Lung (tissue), 16 donors: ENCODE results near the gene BDP1. TPM values are rescaled to one million over a fixed set of nuclear protein-coding genes. Genes with fewer than 3 reads are reported as not detected.
"Not testable (repeated sequence)": the region's sequence is repeated elsewhere in the genome, so short reads cannot be mapped to it uniquely, and the experiment has no call there.

Source experiments
- ATAC-seq: fragments of 200-7000 bp; cut with Tn5 transposase; one replicate; pipeline ENCODE4 v1.9.1; 2020; ENCODE audit warnings: moderate number of reproducible peaks; ENCODE audit not compliant: insufficient read depth, low FRiP score
- DNase-seq, 3 donors: peaks; one replicate each; pipeline ENCODE4 v3.0.0-alpha.2; 2013 to 2017
- H3K27ac ChIP-seq, 2 donors: one replicate each; pipeline ENCODE4 v1.5.1; 2013; ENCODE audit warnings: mild to moderate bottlenecking in 2 of 2, moderate library complexity in 2 of 2, control low read depth in 1 of 2, inconsistent platforms in 1 of 2, low read depth in 1 of 2, low read length in 1 of 2
- H3K27me3 ChIP-seq, 3 donors: one replicate each; pipeline ENCODE4 v1.5.1; 2013; ENCODE audit warnings: low read length in 2 of 3; ENCODE audit not compliant: control insufficient read depth in 3 of 3, insufficient read depth in 3 of 3
- H3K36me3 ChIP-seq, 4 donors: one replicate each; pipeline ENCODE4 v1.5.1; 2013; ENCODE audit warnings: low read length in 4 of 4, mild to moderate bottlenecking in 1 of 4, moderate library complexity in 1 of 4; ENCODE audit not compliant: control insufficient read depth in 4 of 4, insufficient read depth in 4 of 4
- H3K4me1 ChIP-seq, 5 donors: one replicate each; pipeline ENCODE4 v1.5.1; 2013; ENCODE audit warnings: low read length in 5 of 5, mild to moderate bottlenecking in 2 of 5, moderate library complexity in 1 of 5; ENCODE audit not compliant: control insufficient read depth in 5 of 5, insufficient read depth in 5 of 5
- H3K4me3 ChIP-seq: one replicate; pipeline ENCODE4 v1.5.1; 2013; ENCODE audit warnings: mild to moderate bottlenecking, control low read depth, moderate library complexity
- H3K9ac ChIP-seq, 2 donors: one replicate each; pipeline ENCODE4 v1.5.1; 2013; ENCODE audit warnings: low read length in 2 of 2, control low read depth in 1 of 2; ENCODE audit not compliant: insufficient read depth in 1 of 2
- H3K9me3 ChIP-seq, 4 donors: one replicate each; pipeline ENCODE4 v1.5.1; 2013; ENCODE audit warnings: low read length in 3 of 4, mild to moderate bottlenecking in 1 of 4, moderate library complexity in 1 of 4; ENCODE audit not compliant: control insufficient read depth in 4 of 4, insufficient read depth in 3 of 4
- CTCF ChIP-seq: IDR thresholded peaks from 2 replicates; pipeline ENCODE4 v1.5.1; 2012; ENCODE audit warnings: mild to moderate bottlenecking; ENCODE audit errors: control extremely low read depth, extremely low read depth
- WGBS, 2 donors: extraction: QIAGEN DNeasy Blood & Tissue Kit; methylation state at CpG; one replicate each; pipeline ENCODE4 v1.1.7; 2013; 5-methylcytosine and 5-hydroxymethylcytosine counted together
- long read RNA-seq, 5 donors: transcript quantifications; one replicate each; lab custom pipeline, GENCODE V29; 2026
- polyA plus RNA-seq, 2 donors: library from polyadenylated mRNA; stranded (reverse); fragments of 200-250 nt; gene quantifications; one replicate each; pipeline ENCODE4 v1.2.1, GENCODE V29; 2013
- total RNA-seq, 2 donors: library from RNA; depleted of rRNA in 1 of 2; stranded (reverse); fragments of >200 nt in 1 of 2; gene quantifications; one replicate each; pipeline ENCODE4 v1.2.1, GENCODE V29; 2014 to 2021
- donor health status: control.
- donor health status: control.
- donor health status: Bipolar disorder and iron deficiency.
- donor health status: healthy.
- donor health status: DM: yes; HTN: yes; CAD: no.

The BDP1 gene
- total RNA-seq (10 to 100 TPM; 24.5 to 59.1 TPM), polyA plus RNA-seq (10 to 100 TPM in 1 of 2 donors, 1 to 10 TPM in 1; 7.8 to 11.7 TPM)
- long read RNA-seq, donor 1, partial matches to known transcripts: 0 of 2 reads
- long read RNA-seq, donor 1, other reads (novel, unspliced or antisense): 0 of 2 reads
- long read RNA-seq, donor 2, partial matches to known transcripts: 0 of 1 reads
- long read RNA-seq, donor 2, other reads (novel, unspliced or antisense): 0 of 1 reads
- long read RNA-seq, donor 3, partial matches to known transcripts: 10 of 12 reads
- long read RNA-seq, donor 3, other reads (novel, unspliced or antisense): 0 of 12 reads
- long read RNA-seq, donor 4, partial matches to known transcripts: 0 of 1 reads
- long read RNA-seq, donor 4, other reads (novel, unspliced or antisense): 0 of 1 reads
- long read RNA-seq, donor 5, partial matches to known transcripts: 0 of 2 reads
- long read RNA-seq, donor 5, other reads (novel, unspliced or antisense): 0 of 2 reads

GRCh38 chr5:71455427-71456361 lies at the start of gene BDP1:
Gene BDP1, plus strand, starts transcription at chr5:71455651. Its CDS starts 227 bp downstream, at chr5:71455878.
- WGBS, 2 donors: 0% methylated on average over 40 to 50 of the region's 50 CpGs
- H3K4me3 ChIP-seq: peak within 1 kb of the TSS; percentile 70
- no peaks in the 10 kb centered on the region for H3K9me3 ChIP-seq
- peaks cover 0 to 15% (median 8%) of the 10 kb centered on the region in 4 donors for H3K36me3 ChIP-seq
- ATAC-seq (peak; percentile 93), DNase-seq (peak; percentile 98 to 99 (median 98))
- peak within 1 kb of the TSS; percentile 89 to 94 for H3K9ac ChIP-seq
- peaks cover 0 to 8% (median under 1%) of the 10 kb centered on the region in 3 donors for H3K27me3 ChIP-seq
- H3K27ac ChIP-seq: peak within 1 kb of the TSS; percentile 91 to 97
- peaks cover 0 to 20% (median 5%) of the 10 kb centered on the region in 5 donors for H3K4me1 ChIP-seq
- TF ChIP-seq CTCF: no peak

GRCh38 chr5:71410088-71410487 lies 45.4 kb upstream of the BDP1 start:
- H3K9me3 ChIP-seq, H3K27me3 ChIP-seq, ATAC-seq, H3K27ac ChIP-seq, DNase-seq, H3K4me3 ChIP-seq, H3K4me1 ChIP-seq, H3K9ac ChIP-seq, H3K36me3 ChIP-seq: not testable (repeated sequence)
- WGBS, 2 donors: 77 to 79% methylated on average over 2 of the region's 2 CpGs

GRCh38 chr5:71415626-71416025 lies 39.8 kb upstream of the BDP1 start:
- H3K4me3 ChIP-seq, ATAC-seq, H3K27ac ChIP-seq, DNase-seq, H3K9me3 ChIP-seq, H3K36me3 ChIP-seq, H3K4me1 ChIP-seq, H3K27me3 ChIP-seq, H3K9ac ChIP-seq: not testable (repeated sequence)
- WGBS, 2 donors: 68 to 85% methylated on average over 1 of the region's 2 CpGs

- ATAC-seq, H3K9ac ChIP-seq, DNase-seq, H3K9me3 ChIP-seq, H3K27me3 ChIP-seq, H3K36me3 ChIP-seq, H3K4me3 ChIP-seq, H3K4me1 ChIP-seq, H3K27ac ChIP-seq: not testable (repeated sequence)
- WGBS, 2 donors: 82 to 93% methylated on average over 1 of the region's 1 CpG
Observed at GRCh38 chr5:71418026-71418425, 37.4 kb upstream of the BDP1 start.

- ATAC-seq, H3K9me3 ChIP-seq, H3K9ac ChIP-seq, H3K4me1 ChIP-seq, H3K27me3 ChIP-seq, DNase-seq, H3K27ac ChIP-seq, H3K4me3 ChIP-seq, H3K36me3 ChIP-seq: not testable (repeated sequence)
- WGBS, 2 donors: 59 to 85% methylated on average over 1 of the region's 1 CpG
Observed at GRCh38 chr5:71421278-71421677, 34.2 kb upstream of the BDP1 start.

- H3K27me3 ChIP-seq, ATAC-seq: not testable (repeated sequence)
- WGBS, 2 donors: 88 to 91% methylated on average over 3 of the region's 3 CpGs
Observed at GRCh38 chr5:71423896-71424295, 31.6 kb upstream of the BDP1 start.

More at GRCh38 chr5:71423896-71424295, 31.6 kb upstream of the BDP1 start:
- not testable (repeated sequence) for DNase-seq, H3K27ac ChIP-seq, H3K4me3 ChIP-seq, H3K9me3 ChIP-seq, H3K9ac ChIP-seq, H3K4me1 ChIP-seq, H3K36me3 ChIP-seq
